OCI-LY1 (cell line): ENCODE results near the gene AQP12B.

Source experiments
- H2AFZ ChIP-seq: fragments of 200-600 bp; sonication (generic), shearing (Covaris generic); 2 replicates; pipeline ENCODE4 v1.6.0; 2014; ENCODE audit warnings: antibody characterized with exemption, mild to moderate bottlenecking, low read length
- H3F3A ChIP-seq: fragments of 200-600 bp; sonication (generic), shearing (Covaris generic); 2 replicates; pipeline ENCODE4 v1.6.0; 2014; ENCODE audit warnings: mild to moderate bottlenecking, antibody characterized with exemption, low read length, moderate library complexity; ENCODE audit not compliant: insufficient read depth
- H3K27ac ChIP-seq: fragments of 200-600 bp; sonication (generic); 2 replicates; pipeline ENCODE4 v1.5.1; 2014; ENCODE audit warnings: low read length, mixed run types, mild to moderate bottlenecking, low read depth; ENCODE audit not compliant: poor library complexity, severe bottlenecking
- H3K27me3 ChIP-seq: fragments of 200-600 bp; sonication (generic); 2 replicates; pipeline ENCODE4 v1.6.0; 2014; ENCODE audit warnings: antibody characterized with exemption, mild to moderate bottlenecking, low read length, moderate library complexity; ENCODE audit not compliant: insufficient read depth
- H3K36me3 ChIP-seq: fragments of 200-600 bp; sonication (generic); 2 replicates; pipeline ENCODE4 v1.6.1; 2014; ENCODE audit warnings: mild to moderate bottlenecking, antibody characterized with exemption, low read length, moderate library complexity, mixed read lengths; ENCODE audit not compliant: insufficient read depth
- H3K4me1 ChIP-seq: fragments of 200-600 bp; sonication (generic); 2 replicates; pipeline ENCODE4 v1.5.1; 2014; ENCODE audit warnings: mild to moderate bottlenecking, low read length, moderate library complexity; ENCODE audit not compliant: insufficient read depth, severe bottlenecking
- H3K4me2 ChIP-seq: fragments of 200-600 bp; sonication (generic), shearing (Covaris generic); 2 replicates; pipeline ENCODE4 v1.6.1; 2014; ENCODE audit warnings: low read length
- H3K4me3 ChIP-seq: fragments of 200-600 bp; sonication (generic); 2 replicates; pipeline ENCODE4 v1.5.1; 2014; ENCODE audit warnings: low read length, low read depth, mild to moderate bottlenecking, mixed read lengths; ENCODE audit not compliant: poor library complexity, severe bottlenecking
- H3K79me2 ChIP-seq: fragments of 200-600 bp; shearing (Covaris generic); 2 replicates; pipeline ENCODE4 v1.6.1; 2016; ENCODE audit warnings: mixed run types, low read length, mixed read lengths; ENCODE audit not compliant: insufficient read depth
- H3K9ac ChIP-seq: fragments of 200-600 bp; sonication (generic), shearing (Covaris generic); 2 replicates; pipeline ENCODE4 v1.6.1; 2014; ENCODE audit warnings: mild to moderate bottlenecking, low read length, mixed read lengths
- H3K9me2 ChIP-seq: fragments of 200-600 bp; sonication (generic), shearing (Covaris generic); 2 replicates; pipeline ENCODE4 v1.6.1; 2014; ENCODE audit warnings: low read depth, mild to moderate bottlenecking, low read length, mixed read lengths
- H3K9me3 ChIP-seq: fragments of 200-600 bp; shearing (Covaris generic); 2 replicates; pipeline ENCODE4 v1.6.1; 2014; ENCODE audit warnings: low read length, mixed read lengths
- H4K20me1 ChIP-seq: fragments of 200-600 bp; sonication (generic), shearing (Covaris generic); 2 replicates; pipeline ENCODE4 v1.6.0; 2016; ENCODE audit warnings: mild to moderate bottlenecking, low read length; ENCODE audit not compliant: insufficient read depth
- CTCF ChIP-seq: fragments of 200-600 bp; sonication (generic), shearing (Covaris generic); IDR thresholded peaks from 2 replicates; pipeline ENCODE4 v1.5.1; 2017; ENCODE audit warnings: mild to moderate bottlenecking, antibody characterized with exemption, low read length, moderate library complexity, mixed read lengths
- EZH2 ChIP-seq: fragments of 200-600 bp; sonication (generic), shearing (Covaris generic); IDR thresholded peaks from 2 replicates; pipeline ENCODE4 v1.8.0; 2017; ENCODE audit warnings: borderline replicate concordance, mixed run types, mild to moderate bottlenecking, antibody characterized with exemption, low read length, moderate library complexity, mixed read lengths

AQP12B gene

GRCh38 chr2:240713071-240713927, 30.6 kb upstream of the AQP12B start:
- no peaks in the 10 kb centered on the region for H4K20me1 ChIP-seq
- no peaks in the 10 kb centered on the region for H3K9me2 ChIP-seq
- no peak overlapping the region for H3K4me2 ChIP-seq
- TF ChIP-seq CTCF (no peak), EZH2 (no peak)
- H3K36me3 ChIP-seq = no peaks in the 10 kb centered on the region
- no peaks in the 10 kb centered on the region for H3F3A ChIP-seq
- no peak overlapping the region for H2AFZ ChIP-seq
- H3K4me3 ChIP-seq = no peak overlapping the region
- H3K27ac ChIP-seq = no peak overlapping the region
- H3K9ac ChIP-seq = no peak overlapping the region
- H3K9me3 ChIP-seq = no peaks in the 10 kb centered on the region
- no peaks in the 10 kb centered on the region for H3K4me1 ChIP-seq
- no peaks in the 10 kb centered on the region for H3K79me2 ChIP-seq
- H3K27me3 ChIP-seq = 0 out of 2 replicates have a peak, but pooled peaks cover 4% of the 10 kb centered on the region

- no peaks in the 10 kb centered on the region for H4K20me1 ChIP-seq
- TF ChIP-seq EZH2 = no peak
- TF ChIP-seq CTCF = no peak
- H2AFZ ChIP-seq = no peak overlapping the region
- H3K79me2 ChIP-seq = no peaks in the 10 kb centered on the region
- no peak overlapping the region for H3K4me3 ChIP-seq
- H3K9me3 ChIP-seq = no peaks in the 10 kb centered on the region
- no peaks in the 10 kb centered on the region for H3K4me1 ChIP-seq
- no peak overlapping the region for H3K27ac ChIP-seq
- H3K36me3 ChIP-seq = no peaks in the 10 kb centered on the region
- no peaks in the 10 kb centered on the region for H3K9me2 ChIP-seq
- H3K27me3 ChIP-seq = 0 out of 2 replicates have a peak, but pooled peaks cover 4% of the 10 kb centered on the region
- H3K4me2 ChIP-seq = no peak overlapping the region
- H3K9ac ChIP-seq = no peak overlapping the region
- no peaks in the 10 kb centered on the region for H3F3A ChIP-seq
Measured at GRCh38 chr2:240712121-240712520, 29.4 kb upstream of the AQP12B start.

- Histone ChIP-seq H3K9me3 (no peaks in the 10 kb centered on the region), H3K4me1 (no peaks in the 10 kb centered on the region), H2AFZ (no peak overlapping the region), H3K27ac (no peak overlapping the region), H3F3A (no peaks in the 10 kb centered on the region), H3K9me2 (no peaks in the 10 kb centered on the region), H3K27me3 (0 out of 2 replicates have a peak, but pooled peaks cover 4% of the 10 kb centered on the region), H3K79me2 (no peaks in the 10 kb centered on the region), H3K4me2 (no peak overlapping the region), H4K20me1 (no peaks in the 10 kb centered on the region), H3K36me3 (no peaks in the 10 kb centered on the region), H3K9ac (no peak overlapping the region), H3K4me3 (no peak overlapping the region)
- TF ChIP-seq EZH2 (no peak), CTCF (no peak)
Measured at GRCh38 chr2:240711701-240712100, 29.0 kb upstream of the AQP12B start.
